Measurements from ENCODE around the gene POU2AF1. TPM values are rescaled to one million over a fixed set of nuclear protein-coding genes. Genes with fewer than 3 reads are reported as not detected.
A peak's percentile ranks its signal among the peaks of the same experiment; 100 is the strongest.

The POU2AF1 gene
- total and polyA plus RNA-seq, 2 of the 13 experiments (the other 11 are each of a cell fraction or from before 2014, with no cell fraction given), result 1.9 to 3.6 TPM

- TF ChIP-seq, protein P1, sequence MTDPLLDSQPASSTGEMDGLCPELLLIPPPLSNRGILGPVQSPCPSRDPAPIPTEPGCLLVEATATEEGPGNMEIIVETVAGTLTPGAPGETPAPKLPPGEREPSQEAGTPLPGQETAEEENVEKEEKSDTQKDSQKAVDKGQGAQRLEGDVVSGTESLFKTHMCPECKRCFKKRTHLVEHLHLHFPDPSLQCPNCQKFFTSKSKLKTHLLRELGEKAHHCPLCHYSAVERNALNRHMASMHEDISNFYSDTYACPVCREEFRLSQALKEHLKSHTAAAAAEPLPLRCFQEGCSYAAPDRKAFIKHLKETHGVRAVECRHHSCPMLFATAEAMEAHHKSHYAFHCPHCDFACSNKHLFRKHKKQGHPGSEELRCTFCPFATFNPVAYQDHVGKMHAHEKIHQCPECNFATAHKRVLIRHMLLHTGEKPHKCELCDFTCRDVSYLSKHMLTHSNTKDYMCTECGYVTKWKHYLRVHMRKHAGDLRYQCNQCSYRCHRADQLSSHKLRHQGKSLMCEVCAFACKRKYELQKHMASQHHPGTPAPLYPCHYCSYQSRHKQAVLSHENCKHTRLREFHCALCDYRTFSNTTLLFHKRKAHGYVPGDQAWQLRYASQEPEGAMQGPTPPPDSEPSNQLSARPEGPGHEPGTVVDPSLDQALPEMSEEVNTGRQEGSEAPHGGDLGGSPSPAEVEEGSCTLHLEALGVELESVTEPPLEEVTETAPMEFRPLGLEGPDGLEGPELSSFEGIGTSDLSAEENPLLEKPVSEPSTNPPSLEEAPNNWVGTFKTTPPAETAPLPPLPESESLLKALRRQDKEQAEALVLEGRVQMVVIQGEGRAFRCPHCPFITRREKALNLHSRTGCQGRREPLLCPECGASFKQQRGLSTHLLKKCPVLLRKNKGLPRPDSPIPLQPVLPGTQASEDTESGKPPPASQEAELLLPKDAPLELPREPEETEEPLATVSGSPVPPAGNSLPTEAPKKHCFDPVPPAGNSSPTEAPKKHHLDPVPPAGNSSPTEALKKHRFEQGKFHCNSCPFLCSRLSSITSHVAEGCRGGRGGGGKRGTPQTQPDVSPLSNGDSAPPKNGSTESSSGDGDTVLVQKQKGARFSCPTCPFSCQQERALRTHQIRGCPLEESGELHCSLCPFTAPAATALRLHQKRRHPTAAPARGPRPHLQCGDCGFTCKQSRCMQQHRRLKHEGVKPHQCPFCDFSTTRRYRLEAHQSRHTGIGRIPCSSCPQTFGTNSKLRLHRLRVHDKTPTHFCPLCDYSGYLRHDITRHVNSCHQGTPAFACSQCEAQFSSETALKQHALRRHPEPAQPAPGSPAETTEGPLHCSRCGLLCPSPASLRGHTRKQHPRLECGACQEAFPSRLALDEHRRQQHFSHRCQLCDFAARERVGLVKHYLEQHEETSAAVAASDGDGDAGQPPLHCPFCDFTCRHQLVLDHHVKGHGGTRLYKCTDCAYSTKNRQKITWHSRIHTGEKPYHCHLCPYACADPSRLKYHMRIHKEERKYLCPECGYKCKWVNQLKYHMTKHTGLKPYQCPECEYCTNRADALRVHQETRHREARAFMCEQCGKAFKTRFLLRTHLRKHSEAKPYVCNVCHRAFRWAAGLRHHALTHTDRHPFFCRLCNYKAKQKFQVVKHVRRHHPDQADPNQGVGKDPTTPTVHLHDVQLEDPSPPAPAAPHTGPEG (CRISPR knock-in tag; IDR thresholded peaks at IDR 0.05), result 0 out of 2 replicates have a peak, but pooled peaks have one; percentile 47
- TF ChIP-seq ZNF260 (CRISPR knock-in tag; IDR thresholded peaks at IDR 0.05; ENCODE audit: borderline replicate concordance, low read depth) (no peak), NFE2L1 (CRISPR knock-in tag; IDR thresholded peaks at IDR 0.05; ENCODE audit: borderline replicate concordance) (no peak), HDAC1 (CRISPR knock-in tag; IDR thresholded peaks at IDR 0.05) (peak; percentile 50; the same call in 1 of the 2 replicates), ZKSCAN1 (IDR thresholded peaks at IDR 0.05; ENCODE audit: low read length) (no peak), MAFK (conservative IDR thresholded peaks at IDR 0.05 in 1 of 2, IDR thresholded peaks at IDR 0.05 in 1 of 2; ENCODE audit: low read length in 2 of 2) (peak; percentile 98 to 99), FOSL1 (CRISPR knock-in tag; IDR thresholded peaks at IDR 0.05; ENCODE audit: borderline replicate concordance) (no peak), ADNP (CRISPR knock-in tag; IDR thresholded peaks at IDR 0.05) (0 out of 2 replicates have a peak, but pooled peaks have one; percentile 37), GTF3A (CRISPR knock-in tag; conservative IDR thresholded peaks at IDR 0.05) (peak; percentile 21; the same call in 1 of the 2 replicates), NFIC (IDR thresholded peaks at IDR 0.05; ENCODE audit: low read length) (no peak), KDM2A (CRISPR knock-in tag; IDR thresholded peaks at IDR 0.05; ENCODE audit: borderline replicate concordance, low read depth) (peak; percentile 88), HHEX (CRISPR knock-in tag; IDR thresholded peaks at IDR 0.05) (no peak), ZMAT3 (CRISPR knock-in tag; conservative IDR thresholded peaks at IDR 0.05) (no peak), SALL1 (CRISPR knock-in tag; IDR thresholded peaks at IDR 0.05) (peak; percentile 72), ARID2 (CRISPR knock-in tag; IDR thresholded peaks at IDR 0.05; ENCODE audit: borderline replicate concordance) (0 out of 2 replicates have a peak, but pooled peaks have one; percentile 49), ZNF83 (CRISPR knock-in tag; IDR thresholded peaks at IDR 0.05; ENCODE audit: borderline replicate concordance) (no peak), JDP2 (CRISPR knock-in tag; IDR thresholded peaks at IDR 0.05; ENCODE audit: borderline replicate concordance) (no peak), ZSCAN30 (CRISPR knock-in tag; IDR thresholded peaks at IDR 0.05) (no peak), HCFC1 (IDR thresholded peaks at IDR 0.05; ENCODE audit: low read depth, low read length) (no peak), TCF7 (IDR thresholded peaks at IDR 0.05; ENCODE audit: low read depth) (no peak), NFKB2 (CRISPR knock-in tag; IDR thresholded peaks at IDR 0.05; ENCODE audit: borderline replicate concordance) (0 out of 2 replicates have a peak, but pooled peaks have one; percentile 47), ZNF607 (CRISPR knock-in tag; IDR thresholded peaks at IDR 0.05; ENCODE audit: borderline replicate concordance) (no peak)
- TF ChIP-seq, protein P2, sequence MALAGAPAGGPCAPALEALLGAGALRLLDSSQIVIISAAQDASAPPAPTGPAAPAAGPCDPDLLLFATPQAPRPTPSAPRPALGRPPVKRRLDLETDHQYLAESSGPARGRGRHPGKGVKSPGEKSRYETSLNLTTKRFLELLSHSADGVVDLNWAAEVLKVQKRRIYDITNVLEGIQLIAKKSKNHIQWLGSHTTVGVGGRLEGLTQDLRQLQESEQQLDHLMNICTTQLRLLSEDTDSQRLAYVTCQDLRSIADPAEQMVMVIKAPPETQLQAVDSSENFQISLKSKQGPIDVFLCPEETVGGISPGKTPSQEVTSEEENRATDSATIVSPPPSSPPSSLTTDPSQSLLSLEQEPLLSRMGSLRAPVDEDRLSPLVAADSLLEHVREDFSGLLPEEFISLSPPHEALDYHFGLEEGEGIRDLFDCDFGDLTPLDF (CRISPR knock-in tag; IDR thresholded peaks at IDR 0.05), result no peak
- TF ChIP-seq, protein P3, sequence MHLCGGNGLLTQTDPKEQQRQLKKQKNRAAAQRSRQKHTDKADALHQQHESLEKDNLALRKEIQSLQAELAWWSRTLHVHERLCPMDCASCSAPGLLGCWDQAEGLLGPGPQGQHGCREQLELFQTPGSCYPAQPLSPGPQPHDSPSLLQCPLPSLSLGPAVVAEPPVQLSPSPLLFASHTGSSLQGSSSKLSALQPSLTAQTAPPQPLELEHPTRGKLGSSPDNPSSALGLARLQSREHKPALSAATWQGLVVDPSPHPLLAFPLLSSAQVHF (CRISPR knock-in tag; IDR thresholded peaks at IDR 0.05), result no peak
Measured at GRCh38 chr11:111422494-111423249, 43.6 kb upstream of the POU2AF1 start (continued).
